Measurements from ENCODE around the gene GRM1. TPM values are rescaled to one million over a fixed set of nuclear protein-coding genes. Genes with fewer than 3 reads are reported as not detected.

GRM1 gene
- total and polyA plus RNA-seq, 2 experiments from 2014 or later: 0.29 to 0.63 TPM

GRCh38 chr6:146472918-146473317, 444.1 kb downstream of the GRM1 start:
- H3K4me3 Mint-ChIP-seq: no peak overlapping the region
- H2AFZ ChIP-seq: peak overlapping the region; percentile 16; the same call in 1 of the 2 replicates
- H3K4me2 ChIP-seq: no peak overlapping the region
- peak overlapping the region; percentile 50 for H3K27ac Mint-ChIP-seq
- TF ChIP-seq ZNF331 (CRISPR knock-in tag; IDR thresholded peaks at IDR 0.05; ENCODE audit: low read depth) (no peak), NANOG (IDR thresholded peaks at IDR 0.05; ENCODE audit: borderline replicate concordance) (no peak), ZNF114 (CRISPR knock-in tag; IDR thresholded peaks at IDR 0.05) (no peak), EZH2phosphoT487 (IDR thresholded peaks at IDR 0.05; ENCODE audit: unreplicated experiment) (no peak), JUNB (IDR thresholded peaks at IDR 0.05; ENCODE audit: unreplicated experiment) (no peak), REST (IDR thresholded peaks at IDR 0.05; ENCODE audit: unreplicated experiment) (no peak), POLR2AphosphoS5 (IDR thresholded peaks at IDR 0.05; ENCODE audit: low read depth) (no peak), STAT1 (IDR thresholded peaks at IDR 0.05; ENCODE audit: unreplicated experiment) (no peak), ZNF462 (CRISPR knock-in tag; IDR thresholded peaks at IDR 0.05) (no peak), CREB1 (CRISPR knock-in tag; IDR thresholded peaks at IDR 0.05; ENCODE audit: low read depth) (no peak), CTCF (conservative IDR thresholded peaks at IDR 0.05; ENCODE audit: low read depth in 2 of 2) (no peak), EZH2 (IDR thresholded peaks at IDR 0.05; ENCODE audit: low read depth, unreplicated experiment) (no peak), ETS1 (IDR thresholded peaks at IDR 0.05) (no peak)
- H3K36me3 Mint-ChIP-seq (ENCODE audit: low read depth): no peaks in the 10 kb centered on the region
- H3K4me1 ChIP-seq (ENCODE audit: insufficient read depth): no peaks in the 10 kb centered on the region
- peaks cover 1% of the 10 kb centered on the region for H3K27me3 Mint-ChIP-seq (ENCODE audit: insufficient read depth, low read depth, poor library complexity)
- no peaks in the 10 kb centered on the region for H3K79me2 ChIP-seq (replicated peaks; ENCODE audit: insufficient read depth)
- no peak overlapping the region for H3K4me3 ChIP-seq
- H3K27ac ChIP-seq (ENCODE audit: low read depth): no peak overlapping the region
- no peaks in the 10 kb centered on the region for H3K9me3 Mint-ChIP-seq
- H3K27me3 ChIP-seq (ENCODE audit: insufficient read depth): no peaks in the 10 kb centered on the region
- no peaks in the 10 kb centered on the region for H3K36me3 ChIP-seq (ENCODE audit: insufficient read depth)
- no peaks in the 10 kb centered on the region for H4K20me1 ChIP-seq (replicated peaks; ENCODE audit: insufficient read depth)
- peak; percentile 38 for DNase-seq (ENCODE audit: low spot score)
- no peaks in the 10 kb centered on the region for H3K9me2 ChIP-seq (ENCODE audit: insufficient read depth)
- no peaks in the 10 kb centered on the region for H3F3A ChIP-seq (replicated peaks; ENCODE audit: low read depth)
- peaks cover 4% of the 10 kb centered on the region; the same call in 2 of the 3 replicates for H3K4me1 Mint-ChIP-seq
- ATAC-seq: peak; percentile 64
